MM.1S (cell line): Measurements from ENCODE around the gene NCLN.

Experiments used
- DNase-seq: peaks from one replicate; pipeline ENCODE4 v3.0.0-alpha.2; 2015
- H2AFZ ChIP-seq: fragments of 300-600 bp; sonication (generic); 2 replicates; pipeline ENCODE4 v1.6.0; 2016; ENCODE audit warnings: antibody characterized with exemption, low read length
- H3F3A ChIP-seq: fragments of 300-600 bp; sonication (generic); 2 replicates; pipeline ENCODE4 v1.6.1; 2016; ENCODE audit warnings: mild to moderate bottlenecking, antibody characterized with exemption, low read length, moderate library complexity, mixed read lengths; ENCODE audit not compliant: insufficient read depth
- H3K27ac ChIP-seq: fragments of 300-600 bp; sonication (generic); 2 replicates; pipeline ENCODE4 v1.5.1; 2016; ENCODE audit warnings: mild to moderate bottlenecking, low read length
- H3K27me3 ChIP-seq: fragments of 300-600 bp; sonication (generic); replicated peaks from 2 replicates; pipeline ENCODE4 v1.6.0; 2016; ENCODE audit warnings: low read length; ENCODE audit not compliant: insufficient read depth
- H3K36me3 ChIP-seq: fragments of 300-600 bp; sonication (generic); replicated peaks from 2 replicates; pipeline ENCODE4 v1.6.1; 2016; ENCODE audit warnings: mild to moderate bottlenecking, low read length, mixed read lengths; ENCODE audit not compliant: insufficient read depth
- H3K4me1 ChIP-seq: fragments of 300-600 bp; sonication (generic); 2 replicates; pipeline ENCODE4 v1.6.1; 2016; ENCODE audit warnings: low read length, mixed read lengths
- H3K4me2 ChIP-seq: fragments of 300-600 bp; sonication (generic); 2 replicates; pipeline ENCODE4 v1.6.0; 2016; ENCODE audit warnings: low read depth, low read length
- H3K4me3 ChIP-seq: fragments of 300-600 bp; sonication (generic); 2 replicates; pipeline ENCODE4 v1.5.1; 2016; ENCODE audit warnings: low read length, mixed read lengths
- H3K79me2 ChIP-seq: fragments of 300-600 bp; sonication (generic); 2 replicates; pipeline ENCODE4 v1.6.1; 2016; ENCODE audit warnings: mixed run types, low read length, mixed read lengths
- H3K9ac ChIP-seq: fragments of 300-600 bp; sonication (generic); 2 replicates; pipeline ENCODE4 v1.6.1; 2016; ENCODE audit warnings: low read length, mixed read lengths
- H3K9me2 ChIP-seq: fragments of 300-600 bp; sonication (generic); replicated peaks from 2 replicates; pipeline ENCODE4 v1.6.1; 2016; ENCODE audit warnings: mild to moderate bottlenecking, low read length, mixed read lengths; ENCODE audit not compliant: insufficient read depth
- H3K9me3 ChIP-seq: fragments of 300-600 bp; sonication (generic); replicated peaks from 2 replicates; pipeline ENCODE4 v1.6.1; 2016; ENCODE audit warnings: mild to moderate bottlenecking, low read length, mixed read lengths; ENCODE audit not compliant: insufficient read depth
- H4K20me1 ChIP-seq: fragments of 300-600 bp; sonication (generic); 2 replicates; pipeline ENCODE4 v1.6.1; 2016; ENCODE audit warnings: mild to moderate bottlenecking, low read length, moderate library complexity, mixed read lengths; ENCODE audit not compliant: insufficient read depth
- EZH2 ChIP-seq: fragments of 300-600 bp; sonication (generic); optimal IDR thresholded peaks from 2 replicates; pipeline ENCODE3; 2017; ENCODE audit warnings: low read depth, mild to moderate bottlenecking, antibody characterized with exemption, low read length, mixed read lengths
- EZH2phosphoT487 ChIP-seq: fragments of 300-600 bp; sonication (generic); IDR thresholded peaks from 2 replicates; pipeline ENCODE4 v1.6.1; 2018; ENCODE audit warnings: antibody characterized with exemption, low read length
- TF ChIP-seq, protein P1 (sequence below): fragments of 300-600 bp; sonication (generic); IDR thresholded peaks from 2 replicates; pipeline ENCODE4 v1.5.1; 2016; ENCODE audit warnings: antibody characterized with exemption, low read length, mixed read lengths

NCLN gene

GRCh38 chr19:3239367-3239766, 53.6 kb downstream of the NCLN start:
- Histone ChIP-seq H3K79me2 (no peaks in the 10 kb centered on the region), H3K9me3 (no peaks in the 10 kb centered on the region), H2AFZ (no peak overlapping the region), H3F3A (no peaks in the 10 kb centered on the region), H3K4me3 (no peak overlapping the region), H3K4me2 (no peak overlapping the region), H3K9me2 (no peaks in the 10 kb centered on the region), H4K20me1 (no peaks in the 10 kb centered on the region), H3K36me3 (no peaks in the 10 kb centered on the region), H3K27me3 (peaks cover 70% of the 10 kb centered on the region), H3K9ac (no peak overlapping the region), H3K27ac (no peak overlapping the region), H3K4me1 (no peaks in the 10 kb centered on the region)
- no peak for DNase-seq
- TF ChIP-seq, protein P1, sequence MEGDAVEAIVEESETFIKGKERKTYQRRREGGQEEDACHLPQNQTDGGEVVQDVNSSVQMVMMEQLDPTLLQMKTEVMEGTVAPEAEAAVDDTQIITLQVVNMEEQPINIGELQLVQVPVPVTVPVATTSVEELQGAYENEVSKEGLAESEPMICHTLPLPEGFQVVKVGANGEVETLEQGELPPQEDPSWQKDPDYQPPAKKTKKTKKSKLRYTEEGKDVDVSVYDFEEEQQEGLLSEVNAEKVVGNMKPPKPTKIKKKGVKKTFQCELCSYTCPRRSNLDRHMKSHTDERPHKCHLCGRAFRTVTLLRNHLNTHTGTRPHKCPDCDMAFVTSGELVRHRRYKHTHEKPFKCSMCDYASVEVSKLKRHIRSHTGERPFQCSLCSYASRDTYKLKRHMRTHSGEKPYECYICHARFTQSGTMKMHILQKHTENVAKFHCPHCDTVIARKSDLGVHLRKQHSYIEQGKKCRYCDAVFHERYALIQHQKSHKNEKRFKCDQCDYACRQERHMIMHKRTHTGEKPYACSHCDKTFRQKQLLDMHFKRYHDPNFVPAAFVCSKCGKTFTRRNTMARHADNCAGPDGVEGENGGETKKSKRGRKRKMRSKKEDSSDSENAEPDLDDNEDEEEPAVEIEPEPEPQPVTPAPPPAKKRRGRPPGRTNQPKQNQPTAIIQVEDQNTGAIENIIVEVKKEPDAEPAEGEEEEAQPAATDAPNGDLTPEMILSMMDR, result no peak
- TF ChIP-seq EZH2, result no peak
- no peak for TF ChIP-seq EZH2phosphoT487

GRCh38 chr19:3243819-3244700, 58.3 kb downstream of the NCLN start:
- peak; percentile 67 for DNase-seq
- TF ChIP-seq EZH2 (no peak), EZH2phosphoT487 (no peak)
- TF ChIP-seq, protein P1, result no peak
- no peaks in the 10 kb centered on the region for H4K20me1 ChIP-seq
- H3F3A ChIP-seq, result no peaks in the 10 kb centered on the region
- H2AFZ ChIP-seq, result no peak overlapping the region
- peaks cover 72% of the 10 kb centered on the region for H3K27me3 ChIP-seq
- H3K4me3 ChIP-seq, result no peak overlapping the region
- H3K27ac ChIP-seq, result no peak overlapping the region
- no peak overlapping the region for H3K9ac ChIP-seq
- H3K9me3 ChIP-seq, result no peaks in the 10 kb centered on the region
- no peaks in the 10 kb centered on the region for H3K79me2 ChIP-seq
- no peaks in the 10 kb centered on the region for H3K9me2 ChIP-seq
- H3K36me3 ChIP-seq, result no peaks in the 10 kb centered on the region
- H3K4me1 ChIP-seq, result no peaks in the 10 kb centered on the region
- no peak overlapping the region for H3K4me2 ChIP-seq

GRCh38 chr19:3245050-3245449, 59.3 kb downstream of the NCLN start:
- Histone ChIP-seq H3K9me2 (no peaks in the 10 kb centered on the region), H3K9ac (no peak overlapping the region), H3F3A (no peaks in the 10 kb centered on the region), H3K36me3 (no peaks in the 10 kb centered on the region), H3K4me2 (no peak overlapping the region), H3K79me2 (no peaks in the 10 kb centered on the region), H3K27ac (no peak overlapping the region), H3K4me3 (no peak overlapping the region), H3K4me1 (no peaks in the 10 kb centered on the region), H3K27me3 (peaks cover 75% of the 10 kb centered on the region), H2AFZ (no peak overlapping the region), H4K20me1 (no peaks in the 10 kb centered on the region), H3K9me3 (no peaks in the 10 kb centered on the region)
- DNase-seq, result no peak
- TF ChIP-seq EZH2phosphoT487 (no peak), EZH2 (no peak)
- TF ChIP-seq, protein P1, result no peak
